ENCODE results near the gene NAXE. TPM values are rescaled to one million over a fixed set of nuclear protein-coding genes. Genes with fewer than 3 reads are reported as not detected.

Gene NAXE
- polyA plus RNA-seq, 2 of the 4 experiments (the other 2 are of a cell fraction) = 81.4 to 119 TPM

GRCh38 chr1:156544592-156545102 is 46.9 kb upstream of the NAXE start:
- no peak for ATAC-seq

GRCh38 chr1:156546267-156546666 is 45.3 kb upstream of the NAXE start:
- Histone ChIP-seq H3K9me3 (no peaks in the 10 kb centered on the region), H3K27ac (no peak overlapping the region), H3K4me2 (no peak overlapping the region), H3K4me3 (no peak overlapping the region), H3K4me1 (peaks cover 1% of the 10 kb centered on the region; the same call in 1 of the 3 replicates)
- ChIA-PET CTCF (no interaction called here), POLR2A (no interaction called here)
- FAIRE-seq = no peak
- TF ChIP-seq TFCP2L1 (CRISPR knock-in tag; IDR thresholded peaks at IDR 0.05) = no peak
- TF ChIP-seq EHMT2 (IDR thresholded peaks at IDR 0.05; ENCODE audit: low read depth) = no peak
- no peak for TF ChIP-seq RAD21 (conservative IDR thresholded peaks at IDR 0.05 in 1 of 2, IDR thresholded peaks at IDR 0.05 in 1 of 2)
- no peak for TF ChIP-seq RCOR1 (IDR thresholded peaks at IDR 0.05; ENCODE audit: low read depth, low read length)
- TF ChIP-seq REST (IDR thresholded peaks at IDR 0.05) = no peak
- ATAC-seq = no peak
- no peak for DNase-seq (ENCODE audit: low read depth in 1 of 2, low spot score in 1 of 2)
- WGBS (ENCODE audit: missing lambda C conversion rate) = 88% methylated on average over 3 of the region's 3 CpGs

More at GRCh38 chr1:156544592-156545102, 46.9 kb upstream of the NAXE start:
- ChIA-PET POLR2A (interaction anchor here (0.5 kb wide), 1 partner anchor 40 kb away, joined by 3 read pairs; no protein-coding TSS in a partner anchor), CTCF (interaction anchor here (0.6 to 1.1 kb wide), 2 partner anchors 12 to 70 kb away, joined by 3 read pairs; no protein-coding TSS in a partner anchor)
- TF ChIP-seq HEYL (CRISPR knock-in tag; IDR thresholded peaks at IDR 0.05) (no peak), GATA3 (IDR thresholded peaks at IDR 0.05; ENCODE audit: borderline replicate concordance) (no peak), EHF (CRISPR knock-in tag; IDR thresholded peaks at IDR 0.05) (no peak), EHMT2 (IDR thresholded peaks at IDR 0.05; ENCODE audit: low read depth) (no peak), BHLHE40 (IDR thresholded peaks at IDR 0.05; ENCODE audit: low read depth, low read length) (no peak), POLR2A (IDR thresholded peaks at IDR 0.05; ENCODE audit: low read length) (no peak), ZFP36 (IDR thresholded peaks at IDR 0.05; ENCODE audit: borderline replicate concordance, partially characterized antibody) (no peak), CBX8 (IDR thresholded peaks at IDR 0.05) (no peak), SMC3 (IDR thresholded peaks at IDR 0.05) (no peak), CEBPB (IDR thresholded peaks at IDR 0.05) (no peak)
- TF ChIP-seq, protein P1, sequence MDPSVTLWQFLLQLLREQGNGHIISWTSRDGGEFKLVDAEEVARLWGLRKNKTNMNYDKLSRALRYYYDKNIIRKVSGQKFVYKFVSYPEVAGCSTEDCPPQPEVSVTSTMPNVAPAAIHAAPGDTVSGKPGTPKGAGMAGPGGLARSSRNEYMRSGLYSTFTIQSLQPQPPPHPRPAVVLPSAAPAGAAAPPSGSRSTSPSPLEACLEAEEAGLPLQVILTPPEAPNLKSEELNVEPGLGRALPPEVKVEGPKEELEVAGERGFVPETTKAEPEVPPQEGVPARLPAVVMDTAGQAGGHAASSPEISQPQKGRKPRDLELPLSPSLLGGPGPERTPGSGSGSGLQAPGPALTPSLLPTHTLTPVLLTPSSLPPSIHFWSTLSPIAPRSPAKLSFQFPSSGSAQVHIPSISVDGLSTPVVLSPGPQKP (IDR thresholded peaks at IDR 0.05; ENCODE audit: low read depth, low read length) = no peak
- TF ChIP-seq, protein P2, sequence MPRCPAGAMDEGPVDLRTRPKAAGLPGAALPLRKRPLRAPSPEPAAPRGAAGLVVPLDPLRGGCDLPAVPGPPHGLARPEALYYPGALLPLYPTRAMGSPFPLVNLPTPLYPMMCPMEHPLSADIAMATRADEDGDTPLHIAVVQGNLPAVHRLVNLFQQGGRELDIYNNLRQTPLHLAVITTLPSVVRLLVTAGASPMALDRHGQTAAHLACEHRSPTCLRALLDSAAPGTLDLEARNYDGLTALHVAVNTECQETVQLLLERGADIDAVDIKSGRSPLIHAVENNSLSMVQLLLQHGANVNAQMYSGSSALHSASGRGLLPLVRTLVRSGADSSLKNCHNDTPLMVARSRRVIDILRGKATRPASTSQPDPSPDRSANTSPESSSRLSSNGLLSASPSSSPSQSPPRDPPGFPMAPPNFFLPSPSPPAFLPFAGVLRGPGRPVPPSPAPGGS (IDR thresholded peaks at IDR 0.05) = no peak
- no peak for DNase-seq (ENCODE audit: low read depth in 1 of 2, low spot score in 1 of 2)
- H3K27ac ChIP-seq = no peak overlapping the region
- H3K4me3 ChIP-seq = no peak overlapping the region
- H3K4me2 ChIP-seq = no peak overlapping the region
- FAIRE-seq = no peak
- WGBS (ENCODE audit: missing lambda C conversion rate) = 95% methylated on average over 3 of the region's 3 CpGs
- no peaks in the 10 kb centered on the region for H3K9me3 ChIP-seq
- no peaks in the 10 kb centered on the region for H3K4me1 ChIP-seq

- FAIRE-seq (no peak), ATAC-seq (no peak), DNase-seq (ENCODE audit: low read depth in 1 of 2, low spot score in 1 of 2) (no peak)
- Histone ChIP-seq H3K4me2 (no peak overlapping the region), H3K27ac (no peak overlapping the region), H3K4me3 (no peak overlapping the region), H3K9me3 (no peaks in the 10 kb centered on the region), H3K4me1 (peaks cover 13% of the 10 kb centered on the region)
- TF ChIP-seq ESRRA (IDR thresholded peaks at IDR 0.05; ENCODE audit: borderline replicate concordance, low read length) (no peak), SREBF2 (IDR thresholded peaks at IDR 0.05) (no peak), HES2 (IDR thresholded peaks at IDR 0.05) (no peak), EHF (CRISPR knock-in tag; IDR thresholded peaks at IDR 0.05) (no peak), ATOH8 (CRISPR knock-in tag; IDR thresholded peaks at IDR 0.05; ENCODE audit: low read depth) (no peak), KDM5A (IDR thresholded peaks at IDR 0.05) (no peak), MAX (IDR thresholded peaks at IDR 0.05) (no peak), EHMT2 (IDR thresholded peaks at IDR 0.05; ENCODE audit: low read depth) (no peak)
- TF ChIP-seq, protein P3, sequence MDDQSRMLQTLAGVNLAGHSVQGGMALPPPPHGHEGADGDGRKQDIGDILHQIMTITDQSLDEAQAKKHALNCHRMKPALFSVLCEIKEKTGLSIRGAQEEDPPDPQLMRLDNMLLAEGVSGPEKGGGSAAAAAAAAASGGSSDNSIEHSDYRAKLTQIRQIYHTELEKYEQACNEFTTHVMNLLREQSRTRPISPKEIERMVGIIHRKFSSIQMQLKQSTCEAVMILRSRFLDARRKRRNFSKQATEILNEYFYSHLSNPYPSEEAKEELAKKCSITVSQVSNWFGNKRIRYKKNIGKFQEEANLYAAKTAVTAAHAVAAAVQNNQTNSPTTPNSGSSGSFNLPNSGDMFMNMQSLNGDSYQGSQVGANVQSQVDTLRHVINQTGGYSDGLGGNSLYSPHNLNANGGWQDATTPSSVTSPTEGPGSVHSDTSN (IDR thresholded peaks at IDR 0.05) = no peak
- CTCF ChIA-PET = interaction anchor here (1.0 to 1.2 kb wide), 4 partner anchors 35 to 79 kb away, joined by 3 to 4 read pairs (median 3); no protein-coding TSS in a partner anchor
- WGBS (ENCODE audit: missing lambda C conversion rate) = 94% methylated on average over 4 of the region's 4 CpGs
- POLR2A ChIA-PET = interaction anchor here (0.6 kb wide), 1 partner anchor 33 kb away, joined by 3 read pairs; no protein-coding TSS in a partner anchor
Observed at GRCh38 chr1:156547434-156547833, 44.1 kb upstream of the NAXE start.

Measured in A549 (cell line).